Measurements from ENCODE around the gene MRPS18A.

MRPS18A gene

GRCh38 chr6:43687079-43687436 is 533 bp downstream of the MRPS18A start:
- H3K9ac ChIP-seq (ENCODE audit: low read depth, low read length, poor library complexity, severe bottlenecking): peak overlapping the region; percentile 90
- no peaks in the 10 kb centered on the region for H3K9me3 ChIP-seq (ENCODE audit: insufficient read depth, low read depth, low read length)
- peaks cover 51% of the 10 kb centered on the region for H3K4me1 ChIP-seq (ENCODE audit: insufficient read depth, low read length, poor library complexity, severe bottlenecking)
- H3F3A ChIP-seq (ENCODE audit: low read depth): no peaks in the 10 kb centered on the region
- H3K9me2 ChIP-seq (replicated peaks; ENCODE audit: low read depth, low read length): no peaks in the 10 kb centered on the region
- H3K4me3 ChIP-seq (ENCODE audit: low read length, poor library complexity, severe bottlenecking): peak overlapping the region; percentile 94
- TF ChIP-seq EZH2phosphoT487 (IDR thresholded peaks at IDR 0.05; ENCODE audit: borderline replicate concordance) (no peak), CTCF (conservative IDR thresholded peaks at IDR 0.05; ENCODE audit: low read length) (no peak)
- peaks cover 60% of the 10 kb centered on the region for H3K79me2 ChIP-seq (ENCODE audit: insufficient read depth, low read length)
- peak overlapping the region; percentile 95 for H3K4me2 ChIP-seq (ENCODE audit: low read depth, low read length, poor library complexity, severe bottlenecking)
- peaks cover 33% of the 10 kb centered on the region for H4K20me1 ChIP-seq (ENCODE audit: insufficient read depth, low read length, poor library complexity, severe bottlenecking)
- no peaks in the 10 kb centered on the region; the same call in 1 of the 2 replicates for H3K36me3 ChIP-seq (ENCODE audit: insufficient read depth, low read length)
- peaks cover 40% of the 10 kb centered on the region for H3K27me3 ChIP-seq (ENCODE audit: insufficient read depth, low read length, poor library complexity, severe bottlenecking)
- peak overlapping the region; percentile 99 for H2AFZ ChIP-seq (ENCODE audit: low read length)

- H3K4me3 ChIP-seq (ENCODE audit: low read length, poor library complexity, severe bottlenecking): peak overlapping the region; percentile 8
- H3K9ac ChIP-seq (ENCODE audit: low read depth, low read length, poor library complexity, severe bottlenecking): no peak overlapping the region
- TF ChIP-seq CTCF (conservative IDR thresholded peaks at IDR 0.05; ENCODE audit: low read length) (no peak), EZH2phosphoT487 (IDR thresholded peaks at IDR 0.05; ENCODE audit: borderline replicate concordance) (no peak)
- peaks cover 33% of the 10 kb centered on the region for H4K20me1 ChIP-seq (ENCODE audit: insufficient read depth, low read length, poor library complexity, severe bottlenecking)
- H3K4me2 ChIP-seq (ENCODE audit: low read depth, low read length, poor library complexity, severe bottlenecking): peak overlapping the region; percentile 49
- H2AFZ ChIP-seq (ENCODE audit: low read length): no peak overlapping the region
- H3F3A ChIP-seq (ENCODE audit: low read depth): no peaks in the 10 kb centered on the region
- H3K79me2 ChIP-seq (ENCODE audit: insufficient read depth, low read length): peaks cover 73% of the 10 kb centered on the region
- peaks cover 51% of the 10 kb centered on the region for H3K4me1 ChIP-seq (ENCODE audit: insufficient read depth, low read length, poor library complexity, severe bottlenecking)
- no peaks in the 10 kb centered on the region for H3K9me3 ChIP-seq (ENCODE audit: insufficient read depth, low read depth, low read length)
- no peaks in the 10 kb centered on the region for H3K9me2 ChIP-seq (replicated peaks; ENCODE audit: low read depth, low read length)
- H3K27me3 ChIP-seq (ENCODE audit: insufficient read depth, low read length, poor library complexity, severe bottlenecking): peaks cover 8% of the 10 kb centered on the region
- H3K36me3 ChIP-seq (ENCODE audit: insufficient read depth, low read length): peaks cover 21% of the 10 kb centered on the region; the same call in 1 of the 2 replicates
Measured at GRCh38 chr6:43683708-43684455, 3.7 kb downstream of the MRPS18A start.

GRCh38 chr6:43682724-43683429 is 4.7 kb downstream of the MRPS18A start:
- Histone ChIP-seq H3K79me2 (ENCODE audit: insufficient read depth, low read length) (peaks cover 70% of the 10 kb centered on the region), H3F3A (ENCODE audit: low read depth) (no peaks in the 10 kb centered on the region), H3K9me3 (ENCODE audit: insufficient read depth, low read depth, low read length) (no peaks in the 10 kb centered on the region), H3K27me3 (ENCODE audit: insufficient read depth, low read length, poor library complexity, severe bottlenecking) (no peaks in the 10 kb centered on the region), H3K4me2 (ENCODE audit: low read depth, low read length, poor library complexity, severe bottlenecking) (peak overlapping the region; percentile 49), H3K4me3 (ENCODE audit: low read length, poor library complexity, severe bottlenecking) (peak overlapping the region; percentile 8), H3K4me1 (ENCODE audit: insufficient read depth, low read length, poor library complexity, severe bottlenecking) (peaks cover 46% of the 10 kb centered on the region), H3K9me2 (replicated peaks; ENCODE audit: low read depth, low read length) (no peaks in the 10 kb centered on the region), H4K20me1 (ENCODE audit: insufficient read depth, low read length, poor library complexity, severe bottlenecking) (peaks cover 33% of the 10 kb centered on the region), H3K9ac (ENCODE audit: low read depth, low read length, poor library complexity, severe bottlenecking) (peak overlapping the region; percentile 11), H2AFZ (ENCODE audit: low read length) (no peak overlapping the region), H3K36me3 (ENCODE audit: insufficient read depth, low read length) (peaks cover 31% of the 10 kb centered on the region; the same call in 1 of the 2 replicates)
- TF ChIP-seq EZH2phosphoT487 (IDR thresholded peaks at IDR 0.05; ENCODE audit: borderline replicate concordance): no peak

Data from Loucy (cell line).